ENCODE data around the gene GDF15.
A peak's percentile ranks its signal among the peaks of the same experiment; 100 is the strongest.
"Not testable (repeated sequence)": the region's sequence is repeated elsewhere in the genome, so short reads cannot be mapped to it uniquely, and the experiment has no call there.

Gene GDF15, protein sequence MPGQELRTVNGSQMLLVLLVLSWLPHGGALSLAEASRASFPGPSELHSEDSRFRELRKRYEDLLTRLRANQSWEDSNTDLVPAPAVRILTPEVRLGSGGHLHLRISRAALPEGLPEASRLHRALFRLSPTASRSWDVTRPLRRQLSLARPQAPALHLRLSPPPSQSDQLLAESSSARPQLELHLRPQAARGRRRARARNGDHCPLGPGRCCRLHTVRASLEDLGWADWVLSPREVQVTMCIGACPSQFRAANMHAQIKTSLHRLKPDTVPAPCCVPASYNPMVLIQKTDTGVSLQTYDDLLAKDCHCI

DNA sequence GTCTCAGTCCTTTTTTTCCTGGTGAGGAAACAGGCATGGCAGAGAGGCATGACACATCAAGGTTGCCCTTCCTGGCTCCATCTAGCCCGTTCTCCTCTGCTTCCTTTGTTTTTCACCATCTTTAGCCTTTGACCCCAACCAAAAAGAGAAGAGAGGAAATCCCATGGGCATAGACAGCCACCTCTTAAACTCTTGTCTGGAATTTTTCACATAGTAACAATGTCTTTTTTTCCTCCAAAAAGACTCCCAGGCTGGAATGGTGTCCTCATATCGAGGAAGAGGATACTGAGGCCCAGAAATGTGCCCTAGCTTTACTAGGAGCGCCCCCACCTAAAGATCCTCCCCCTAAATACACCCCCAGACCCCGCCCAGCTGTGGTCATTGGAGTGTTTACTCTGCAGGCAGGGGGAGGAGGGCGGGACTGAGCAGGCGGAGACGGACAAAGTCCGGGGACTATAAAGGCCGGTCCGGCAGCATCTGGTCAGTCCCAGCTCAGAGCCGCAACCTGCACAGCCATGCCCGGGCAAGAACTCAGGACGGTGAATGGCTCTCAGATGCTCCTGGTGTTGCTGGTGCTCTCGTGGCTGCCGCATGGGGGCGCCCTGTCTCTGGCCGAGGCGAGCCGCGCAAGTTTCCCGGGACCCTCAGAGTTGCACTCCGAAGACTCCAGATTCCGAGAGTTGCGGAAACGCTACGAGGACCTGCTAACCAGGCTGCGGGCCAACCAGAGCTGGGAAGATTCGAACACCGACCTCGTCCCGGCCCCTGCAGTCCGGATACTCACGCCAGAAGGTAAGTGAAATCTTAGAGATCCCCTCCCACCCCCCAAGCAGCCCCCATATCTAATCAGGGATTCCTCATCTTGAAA is at the start of gene GDF15:
Gene GDF15, plus strand, starts transcription at position 484 of the 868 bp plus-strand sequence. Its CDS starts 32 bp downstream, at position 516.
- H3K4me3 ChIP-seq (ENCODE audit: low read depth, low read length): peak within 1 kb of the TSS; percentile 9

DNA sequence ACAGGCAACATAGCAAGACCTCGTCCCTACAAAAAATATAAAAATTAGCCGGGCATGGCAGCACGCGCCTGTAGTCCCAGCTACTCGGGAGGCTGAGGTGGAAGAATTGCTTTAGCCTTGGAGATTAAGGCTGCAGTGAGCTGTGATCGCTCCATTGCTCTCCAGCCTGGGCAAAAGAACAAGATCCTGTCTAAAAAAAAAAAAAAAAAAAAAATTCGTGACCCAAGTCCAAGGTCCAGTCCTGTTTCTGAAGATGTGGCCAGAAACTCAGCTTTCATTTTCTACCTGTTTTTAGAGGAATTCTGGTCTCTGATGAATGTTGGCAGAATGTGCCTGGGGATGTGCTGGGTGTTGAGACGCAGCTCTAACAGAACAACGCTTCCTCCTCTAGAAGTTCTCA is 47.4 kb upstream of the GDF15 start:
- no peak overlapping the region for H3K4me3 ChIP-seq (ENCODE audit: low read depth, low read length)

DNA sequence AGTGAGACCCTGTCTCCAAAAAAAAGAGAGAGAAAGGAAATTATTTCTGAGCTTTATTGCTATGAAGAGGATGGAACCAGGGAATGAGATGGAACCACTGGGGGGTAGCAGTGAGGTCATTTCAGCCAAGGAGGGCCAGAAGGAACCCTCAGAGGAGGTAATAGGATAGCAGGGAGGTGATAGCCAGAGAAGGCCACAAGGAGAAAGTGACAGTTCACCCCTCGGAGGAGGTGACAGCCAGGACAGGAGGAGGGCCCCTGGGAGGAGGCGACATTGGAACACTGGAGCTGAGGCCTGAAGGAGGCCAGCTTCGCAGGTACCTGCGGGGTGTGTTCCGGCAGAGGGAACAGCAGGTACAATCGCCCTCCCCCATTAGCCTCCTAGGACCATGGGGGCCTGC is 46.2 kb upstream of the GDF15 start:
- H3K4me3 ChIP-seq (ENCODE audit: low read depth, low read length): no peak overlapping the region

DNA sequence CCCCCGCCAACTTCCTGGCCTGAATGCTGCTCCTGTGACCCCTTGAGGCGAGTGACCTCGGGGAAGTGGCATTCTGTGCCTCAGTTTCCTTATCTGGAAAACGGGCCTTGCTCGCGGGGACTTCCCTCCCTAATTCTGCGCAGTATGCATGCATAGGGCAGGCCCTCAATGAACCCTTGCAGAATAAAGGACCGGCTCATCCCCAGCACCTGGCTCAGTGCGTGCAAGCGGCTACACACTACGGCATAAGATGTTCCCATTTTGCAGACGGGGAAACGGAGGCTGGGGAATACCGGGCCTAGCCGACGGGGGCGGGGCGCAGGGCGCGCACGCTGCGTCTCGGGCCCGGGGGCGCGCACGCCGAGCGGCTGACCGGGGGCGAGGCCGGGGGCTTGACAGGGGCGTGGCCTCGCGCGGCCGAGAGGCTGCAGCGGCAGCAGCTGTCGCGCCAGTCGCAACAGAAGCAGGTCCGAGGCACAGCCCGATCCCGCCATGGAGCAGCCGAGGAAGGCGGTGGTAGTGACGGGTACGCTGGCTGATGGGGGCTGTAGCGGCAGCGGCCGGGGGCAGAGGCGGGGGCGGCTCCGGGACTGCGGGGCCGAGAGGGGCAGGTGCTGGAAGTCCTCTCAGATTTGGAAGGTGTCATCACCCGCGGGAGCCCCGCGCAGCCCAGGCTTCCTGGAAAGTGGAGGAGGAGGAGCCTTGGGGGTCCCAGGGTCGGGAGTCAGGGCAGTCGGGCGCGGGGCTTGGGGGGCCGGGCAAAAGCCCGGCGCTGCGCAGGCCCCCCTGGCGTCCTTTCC is 45.6 kb upstream of the GDF15 start, which contains the start of gene PGPEP1:
Gene PGPEP1, plus strand, starts transcription at position 409 of the 800 bp plus-strand sequence. Its CDS starts 84 bp downstream, at position 493.
- peak within 1 kb of the TSS; percentile 63 for H3K4me3 ChIP-seq (ENCODE audit: low read depth, low read length)

DNA sequence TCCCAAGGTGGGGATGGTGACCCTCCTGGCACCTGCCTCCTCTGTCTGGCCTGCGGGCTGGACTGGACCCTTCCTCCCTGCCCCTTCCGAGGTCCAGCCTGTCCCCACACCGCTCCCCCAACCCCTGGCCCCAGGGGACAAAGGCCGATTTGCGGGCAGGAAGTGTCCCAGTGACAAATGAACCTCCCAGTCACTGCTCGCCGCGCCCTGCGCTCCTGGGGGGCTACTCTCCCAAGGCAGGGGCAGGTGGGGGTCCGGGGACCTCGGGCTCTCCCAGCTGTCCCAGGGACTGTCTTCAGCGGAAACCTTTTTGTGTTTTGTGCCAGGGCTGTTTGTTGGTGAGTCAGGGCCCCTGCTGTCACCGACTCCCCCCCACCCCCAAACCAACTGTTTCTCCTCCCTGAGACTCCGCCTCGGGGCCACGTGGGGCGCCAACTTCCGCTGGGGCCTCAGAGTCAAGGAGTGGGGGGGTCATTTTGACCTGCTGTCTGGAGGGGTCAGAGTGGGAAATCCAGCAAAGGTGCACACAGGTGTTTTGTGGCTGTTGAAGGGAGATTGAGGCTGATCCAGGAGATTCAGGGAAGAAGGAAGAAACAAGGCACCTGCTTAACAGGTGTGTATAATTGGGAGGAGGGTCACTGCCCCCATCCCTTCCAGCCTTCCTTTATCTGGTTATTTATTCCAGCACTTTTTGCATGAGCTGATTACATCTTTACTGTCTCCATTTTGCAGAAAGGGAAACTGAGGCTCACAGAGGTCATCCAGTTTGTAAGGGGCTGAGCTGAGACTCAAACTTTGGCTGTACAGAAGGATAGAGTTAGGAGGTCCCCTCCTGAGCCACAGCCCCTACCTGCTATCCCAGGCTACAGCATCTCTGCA is 44.7 kb upstream of the GDF15 start:
- H3K4me3 ChIP-seq (ENCODE audit: low read depth, low read length): peak overlapping the region; percentile 63

DNA sequence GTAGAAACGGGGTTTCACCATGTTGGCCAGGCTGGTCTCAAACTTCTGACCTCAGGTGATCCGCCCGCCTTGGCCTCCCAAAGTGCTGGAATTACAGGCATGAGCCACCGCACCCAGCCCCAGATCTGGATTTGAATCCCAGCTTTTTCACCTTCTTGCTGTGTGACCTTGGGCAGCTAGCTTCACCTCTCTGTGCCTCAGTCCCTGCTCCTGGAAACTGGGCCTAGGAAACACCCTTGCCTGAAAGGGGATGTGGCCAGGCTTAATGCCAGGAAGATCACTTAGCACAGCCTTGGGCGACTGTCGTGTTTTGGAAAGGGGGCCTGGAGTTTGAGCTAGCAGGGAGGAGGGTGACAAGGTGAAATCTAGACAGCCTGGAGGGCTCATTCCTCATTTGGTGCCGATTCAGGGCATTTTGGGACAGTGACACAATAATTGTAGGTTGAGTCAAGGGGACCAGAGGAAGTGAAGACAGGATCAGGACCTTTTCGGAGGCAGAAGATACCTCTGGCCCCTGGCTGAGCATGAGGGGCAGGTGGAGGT is 43.8 kb upstream of the GDF15 start:
- no peak overlapping the region for H3K4me3 ChIP-seq (ENCODE audit: low read depth, low read length)

DNA sequence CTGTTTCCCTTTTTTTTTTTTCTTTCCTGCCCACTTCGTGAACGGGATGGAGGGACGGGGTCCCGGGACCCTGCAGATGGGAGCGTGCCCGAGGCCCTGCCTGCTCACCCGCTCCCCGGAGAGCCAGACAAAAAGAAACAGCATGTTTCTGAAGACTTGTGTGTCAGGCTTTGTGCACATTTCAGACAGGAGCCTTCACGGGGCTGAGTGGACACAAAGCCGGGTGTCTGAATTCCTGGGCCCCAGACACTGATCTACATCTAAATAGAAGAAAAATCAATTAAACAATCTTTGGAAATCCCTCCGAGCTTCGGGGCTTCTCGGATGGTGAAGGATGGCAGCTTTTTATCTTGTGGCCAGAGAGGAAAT is 41.4 kb upstream of the GDF15 start:
- no peak overlapping the region for H3K4me3 ChIP-seq (ENCODE audit: low read depth, low read length)

DNA sequence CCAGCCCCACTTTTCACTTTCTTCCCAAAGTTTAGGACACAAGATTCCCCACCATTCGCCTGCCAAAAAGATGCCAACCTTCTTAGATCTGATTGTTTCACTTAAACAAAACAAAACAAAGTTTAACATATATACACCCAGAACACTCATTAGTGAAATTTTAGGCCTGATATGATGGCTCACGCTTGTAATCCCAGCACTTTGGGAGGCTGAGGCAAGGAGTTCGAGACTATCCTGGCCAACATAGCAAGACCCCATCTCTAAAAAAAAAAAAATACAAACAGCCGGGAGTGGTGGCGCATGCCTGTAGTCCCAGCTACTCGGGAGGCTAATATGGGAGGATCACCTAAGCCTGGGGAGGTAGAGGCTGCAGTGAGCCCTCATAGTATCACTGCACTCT is 40.7 kb upstream of the GDF15 start:
- H3K4me3 ChIP-seq (ENCODE audit: low read depth, low read length): no peak overlapping the region

DNA sequence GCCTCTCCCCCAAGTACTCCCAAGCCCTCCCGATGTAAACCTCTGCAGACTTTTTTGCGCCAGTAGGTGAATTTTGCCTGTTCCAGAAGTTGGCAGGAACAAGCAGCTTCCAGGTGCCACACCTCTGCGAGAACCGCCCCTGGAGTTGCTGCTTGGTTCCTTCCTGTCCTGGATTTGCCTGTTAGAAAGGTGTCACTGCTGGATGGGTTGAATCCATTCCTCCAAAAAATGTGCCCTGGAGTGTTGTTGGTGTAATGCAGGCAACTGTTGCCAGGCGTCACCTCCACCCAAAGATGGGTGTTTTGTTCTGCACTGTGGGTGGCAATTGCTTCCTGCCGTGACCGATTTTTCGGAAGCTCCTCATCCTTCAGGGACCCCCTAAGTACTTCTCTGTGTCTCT is 39.9 kb upstream of the GDF15 start:
- H3K4me3 ChIP-seq (ENCODE audit: low read depth, low read length): no peak overlapping the region

DNA sequence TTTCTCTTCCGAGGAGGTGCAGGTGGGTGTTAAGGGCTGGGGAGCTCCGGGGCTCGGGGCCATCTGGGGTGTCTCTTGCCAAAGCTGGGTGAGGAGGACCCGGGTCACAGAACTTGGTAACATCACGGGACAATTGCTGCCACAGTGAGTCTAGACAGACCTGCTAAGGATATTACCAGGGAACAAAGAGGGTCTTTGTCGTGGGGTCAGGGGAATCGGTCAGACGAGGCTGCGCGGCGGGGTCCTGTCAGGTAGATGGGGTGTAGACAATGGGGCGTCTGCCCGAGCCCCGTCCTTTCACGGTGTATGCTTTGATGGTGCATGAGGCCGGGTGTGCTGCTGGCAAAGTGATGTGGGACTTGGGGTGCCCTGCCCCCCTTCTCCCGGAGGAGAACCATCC is 37.8 kb upstream of the GDF15 start:
- H3K4me3 ChIP-seq (ENCODE audit: low read depth, low read length): no peak overlapping the region

DNA sequence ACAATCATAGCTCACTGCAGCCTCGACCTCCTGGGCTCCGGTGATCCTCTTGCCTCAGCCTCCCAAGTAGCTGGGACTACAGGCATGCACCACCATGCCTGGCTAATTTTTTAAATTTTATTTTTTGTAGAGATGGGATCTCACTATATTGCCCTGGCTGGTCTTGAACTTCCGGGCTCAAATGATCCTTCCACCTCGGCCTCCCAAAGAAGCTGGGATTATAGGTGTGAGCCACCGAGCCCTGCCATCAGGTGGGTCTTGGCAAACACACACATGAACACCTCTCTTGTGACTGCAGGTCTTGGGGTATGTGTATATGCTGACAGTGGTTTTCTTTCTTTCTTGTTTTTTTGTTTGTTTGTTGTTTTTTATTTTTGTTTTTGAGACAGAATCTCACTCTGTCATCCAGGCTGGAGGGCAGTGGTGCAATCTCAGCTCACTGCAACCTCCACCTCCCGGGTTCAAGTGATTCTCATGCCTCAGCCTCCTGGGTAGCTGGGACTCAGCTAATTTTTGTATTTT is 37.1 kb upstream of the GDF15 start:
- not testable (repeated sequence) for H3K4me3 ChIP-seq (ENCODE audit: low read depth, low read length)

DNA sequence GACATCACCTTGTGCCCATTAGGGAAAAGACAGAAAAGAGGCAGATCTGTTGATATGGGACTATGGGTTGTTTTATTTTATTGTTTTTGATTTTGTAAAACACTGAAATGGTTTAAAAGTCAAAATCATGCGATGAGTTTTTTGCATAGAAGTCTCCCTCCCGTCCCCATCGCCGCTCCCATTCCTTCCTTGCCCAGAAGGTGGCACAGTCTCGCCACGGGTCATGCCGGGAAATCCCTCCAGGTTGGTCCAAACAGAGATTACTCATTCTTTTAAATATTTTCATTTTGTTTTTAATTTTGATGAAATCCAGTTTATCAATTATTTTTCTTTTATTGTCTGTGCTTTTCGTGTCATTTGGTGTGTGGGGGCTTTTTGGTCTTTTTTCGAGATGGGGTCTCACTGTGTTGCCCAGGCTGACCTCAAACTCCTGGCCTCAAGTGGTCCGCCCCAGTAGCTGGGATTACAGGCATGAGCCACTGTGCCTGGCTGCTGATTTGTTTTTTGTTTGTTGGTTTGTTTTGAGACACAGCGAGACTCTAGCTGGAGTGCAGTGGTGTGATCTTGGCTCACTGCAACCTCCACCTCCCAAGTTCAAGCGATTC is 36.3 kb upstream of the GDF15 start:
- H3K4me3 ChIP-seq (ENCODE audit: low read depth, low read length): no peak overlapping the region

DNA sequence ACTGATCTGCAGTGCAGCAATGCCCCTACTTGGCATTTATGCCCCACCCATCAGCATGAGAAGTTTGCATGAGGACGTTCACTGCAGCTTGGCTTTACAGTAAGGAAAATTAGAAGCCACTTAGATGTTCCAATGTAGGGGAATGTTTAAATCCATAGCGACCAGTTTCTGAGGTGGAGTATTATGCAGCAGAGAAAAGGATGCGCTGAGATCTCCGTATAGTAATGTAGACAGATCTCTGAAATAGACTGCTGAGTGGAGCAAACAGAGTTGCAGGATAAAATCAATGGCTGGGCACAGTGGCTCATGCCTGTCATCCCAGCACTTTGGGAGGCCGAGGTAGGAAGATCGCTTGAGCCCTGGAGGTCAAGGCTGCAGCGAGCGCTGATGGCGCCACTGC is 35.5 kb upstream of the GDF15 start:
- H3K4me3 ChIP-seq (ENCODE audit: low read depth, low read length): no peak overlapping the region

DNA sequence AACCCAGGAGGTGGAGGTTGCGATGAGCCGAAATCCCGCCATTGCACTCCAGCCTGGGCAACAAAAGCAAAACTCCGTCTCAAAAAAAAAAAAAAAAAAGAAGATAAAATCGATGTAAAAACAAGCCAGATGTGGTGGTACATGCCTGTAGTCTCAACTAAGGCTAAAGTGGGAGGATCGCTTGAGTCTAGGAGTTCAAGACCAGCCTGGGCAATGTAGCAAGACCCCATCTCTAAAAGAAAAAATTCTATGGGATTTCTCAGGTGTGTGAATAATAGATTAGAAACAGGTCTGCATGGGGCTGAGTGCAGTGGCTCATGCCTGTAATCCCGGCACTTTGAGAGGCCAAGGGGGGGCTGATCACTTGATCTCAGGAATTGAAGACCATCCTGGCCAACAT is 34.4 kb upstream of the GDF15 start:
- no peak overlapping the region for H3K4me3 ChIP-seq (ENCODE audit: low read depth, low read length)

DNA sequence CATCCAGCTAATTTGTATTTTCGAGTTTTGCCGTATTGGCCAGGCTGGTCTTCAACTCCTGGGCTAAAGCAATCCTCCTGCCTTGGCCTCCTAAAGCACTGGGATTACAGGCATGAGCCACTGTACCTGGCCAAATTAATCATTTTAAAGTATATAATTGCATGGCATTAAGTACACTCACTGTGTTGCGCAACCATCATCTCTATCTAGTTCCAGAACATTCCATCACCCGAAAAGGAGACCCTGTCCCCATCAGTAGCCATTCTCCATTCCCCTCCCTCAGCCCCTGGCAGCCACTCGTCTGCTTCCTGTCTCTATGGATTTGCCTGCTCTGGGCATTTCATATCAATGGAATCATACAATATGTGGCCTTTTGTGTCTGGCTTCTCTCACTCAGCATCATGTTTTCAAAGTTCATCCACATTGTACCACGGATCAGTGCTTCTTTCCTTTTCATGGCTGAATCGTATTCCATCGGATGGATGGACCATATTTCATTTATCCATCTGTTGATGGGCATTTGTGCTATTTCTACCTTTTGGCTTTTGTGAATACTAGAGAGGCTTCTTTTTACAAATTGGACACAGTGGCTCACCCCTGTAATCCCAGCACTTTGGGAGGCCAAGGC is 32.5 kb upstream of the GDF15 start:
- H3K4me3 ChIP-seq (ENCODE audit: low read depth, low read length): no peak overlapping the region

DNA sequence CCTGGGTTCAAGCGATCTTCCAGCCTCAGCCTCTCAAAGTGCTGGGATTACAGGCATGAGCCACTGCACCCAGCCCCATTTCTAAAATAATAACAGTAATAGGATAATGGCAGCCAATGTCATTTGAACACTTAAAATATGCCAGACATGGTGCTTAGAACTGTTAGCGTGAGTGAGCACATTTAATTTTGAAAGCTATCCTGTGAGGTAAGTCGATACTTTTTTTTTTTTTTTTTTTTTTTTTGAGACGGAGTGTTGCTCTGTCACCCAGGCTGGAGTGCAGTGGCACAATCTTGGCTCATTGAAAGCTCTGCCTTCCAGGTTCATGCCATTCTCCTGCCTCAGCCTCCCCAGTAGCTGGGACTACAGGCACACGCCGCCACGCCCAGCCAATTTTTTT is 31.2 kb upstream of the GDF15 start:
- not testable (repeated sequence) for H3K4me3 ChIP-seq (ENCODE audit: low read depth, low read length)

DNA sequence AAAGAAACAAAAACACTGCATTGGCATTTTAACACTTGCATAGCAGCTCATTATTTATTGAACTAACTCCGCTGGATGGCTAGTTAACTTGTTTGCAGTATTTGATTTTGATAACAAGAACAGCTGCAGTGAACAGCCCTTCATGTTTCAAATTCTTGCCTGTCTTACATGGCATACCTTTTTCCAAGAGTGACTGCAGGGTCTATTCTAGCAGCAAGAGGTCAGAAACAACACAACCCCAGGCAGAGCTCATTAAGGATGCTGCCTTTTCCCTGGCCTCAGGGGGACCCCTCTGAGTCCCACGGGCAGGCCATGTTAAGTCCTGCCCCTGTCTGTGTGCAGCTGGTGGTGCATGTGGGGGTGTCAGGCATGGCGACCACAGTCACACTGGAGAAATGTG is 28.9 kb upstream of the GDF15 start:
- H3K4me3 ChIP-seq (ENCODE audit: low read depth, low read length): no peak overlapping the region

DNA sequence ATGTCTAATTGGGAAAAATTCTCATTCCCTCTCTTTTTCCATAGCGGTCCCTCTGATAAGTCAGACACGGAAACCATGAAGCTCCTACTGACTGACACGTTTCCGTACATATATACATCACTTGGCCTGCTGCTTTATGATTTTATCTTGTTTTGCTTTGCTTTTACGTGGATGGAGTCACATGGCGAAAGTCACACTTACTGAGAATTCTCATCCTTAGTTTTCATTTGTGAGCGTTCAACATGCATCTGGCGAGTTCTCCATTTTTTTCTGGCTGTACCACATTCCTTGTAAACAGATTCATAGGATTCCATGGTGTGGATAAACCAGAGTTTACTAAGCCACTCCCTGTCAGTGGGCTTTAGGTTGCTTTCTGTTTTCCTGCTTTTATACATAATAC is 24.3 kb upstream of the GDF15 start:
- H3K4me3 ChIP-seq (ENCODE audit: low read depth, low read length): no peak overlapping the region

DNA sequence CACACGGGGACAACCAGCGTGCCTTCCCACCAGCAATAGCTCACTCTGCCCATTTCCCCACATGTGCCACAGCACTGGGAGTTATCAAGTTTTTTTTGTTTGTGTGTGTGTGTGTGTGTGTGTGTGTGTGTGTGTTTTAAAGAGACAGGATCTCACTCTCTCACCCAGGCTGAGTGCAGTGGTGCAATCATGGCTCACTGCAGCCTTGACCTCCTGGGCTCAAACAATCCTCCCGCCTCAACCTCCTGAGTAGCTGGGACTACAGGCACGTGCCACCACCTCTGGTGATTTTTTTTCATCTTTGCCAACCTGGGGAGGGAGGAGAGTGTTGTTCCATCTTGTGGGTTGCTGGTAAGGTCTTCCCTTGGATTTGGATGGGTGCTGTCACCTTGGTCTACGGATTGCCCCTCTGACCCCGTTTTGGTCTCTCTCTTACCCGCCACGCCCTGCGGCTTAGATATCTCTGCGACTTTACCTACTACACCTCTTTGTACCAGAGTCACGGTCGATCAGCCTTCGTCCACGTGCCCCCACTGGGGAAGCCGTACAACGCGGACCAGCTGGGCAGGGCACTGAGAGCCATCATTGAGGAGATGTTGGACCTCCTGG is 22.9 kb upstream of the GDF15 start:
- no peak overlapping the region for H3K4me3 ChIP-seq (ENCODE audit: low read depth, low read length)
